Glutamatergic neuron (in vitro differentiated cells): ENCODE results near the gene SETD3. TPM values are rescaled to one million over a fixed set of nuclear protein-coding genes. Genes with fewer than 3 reads are reported as not detected.

Experiments used
- DNase-seq: peaks from one replicate; pipeline ENCODE4 v3.0.0; 2022
- H3K27ac Mint-ChIP-seq: one replicate; pipeline ENCODE4 v1.8.0; 2020; ENCODE audit warnings: mild to moderate bottlenecking, mixed read lengths, inconsistent platforms; ENCODE audit not compliant: unreplicated experiment
- H3K27me3 Mint-ChIP-seq: one replicate; pipeline ENCODE4 v1.8.0; 2020; ENCODE audit warnings: mild to moderate bottlenecking, moderate library complexity, mixed read lengths, inconsistent platforms; ENCODE audit not compliant: unreplicated experiment
- H3K36me3 Mint-ChIP-seq: one replicate; pipeline ENCODE4 v1.8.0; 2020; ENCODE audit warnings: mild to moderate bottlenecking, mixed read lengths, inconsistent platforms; ENCODE audit not compliant: unreplicated experiment
- H3K4me1 Mint-ChIP-seq: one replicate; pipeline ENCODE4 v1.8.0; 2020; ENCODE audit warnings: mild to moderate bottlenecking, low read depth, mixed read lengths, inconsistent platforms; ENCODE audit not compliant: unreplicated experiment
- H3K4me3 Mint-ChIP-seq: one replicate; pipeline ENCODE4 v1.8.0; 2020; ENCODE audit warnings: mild to moderate bottlenecking, mixed read lengths, inconsistent platforms; ENCODE audit not compliant: unreplicated experiment
- H3K9me3 Mint-ChIP-seq: one replicate; pipeline ENCODE4 v1.8.0; 2020; ENCODE audit warnings: mild to moderate bottlenecking, moderate library complexity, mixed read lengths, inconsistent platforms; ENCODE audit not compliant: unreplicated experiment
- total RNA-seq: library from RNA; stranded (reverse); fragmentation: NEBNext Ultra II Directional; extraction: Animal tissue kit (Norgen Biotek cat#: 25700); gene quantifications from one replicate; pipeline ENCODE4 v1.2.1, GENCODE V29; 2021; ENCODE audit not compliant: unreplicated experiment
- TF ChIP-seq, protein P1 (sequence below): fragments of 200-600 bp; sonication (generic); IDR thresholded peaks from one replicate; pipeline ENCODE4 v1.5.0; 2021; ENCODE audit not compliant: partially characterized antibody, unreplicated experiment

Gene SETD3
- total RNA-seq, 1 donor from 2014 or later = 46.2 TPM

DNA sequence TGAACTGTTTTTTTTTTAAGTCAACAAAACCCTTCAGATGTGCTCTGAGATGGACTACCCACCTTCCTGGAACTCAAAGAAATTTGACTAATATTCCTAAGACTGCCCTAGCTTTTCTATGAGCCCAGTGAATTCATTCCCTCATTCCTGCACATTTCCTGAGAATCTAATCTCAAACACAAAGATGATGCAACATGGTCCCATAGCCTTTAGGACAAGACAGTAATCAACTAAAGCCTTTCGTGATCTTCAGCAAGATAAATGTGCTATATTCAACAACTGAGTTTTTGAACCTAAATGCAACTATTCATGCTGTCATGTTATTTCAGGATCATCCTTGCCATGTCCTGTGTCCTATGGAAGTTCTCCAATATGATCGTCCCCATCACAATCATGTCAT, 5.0 kb downstream of the SETD3 start:
- Mint-ChIP-seq H3K27me3 (peaks cover 5% of the 10 kb centered on the region), H3K36me3 (no peaks in the 10 kb centered on the region), H3K9me3 (no peaks in the 10 kb centered on the region), H3K27ac (no peak overlapping the region), H3K4me3 (no peak overlapping the region), H3K4me1 (peaks cover 5% of the 10 kb centered on the region)
- no peak for DNase-seq
- TF ChIP-seq, protein P1, sequence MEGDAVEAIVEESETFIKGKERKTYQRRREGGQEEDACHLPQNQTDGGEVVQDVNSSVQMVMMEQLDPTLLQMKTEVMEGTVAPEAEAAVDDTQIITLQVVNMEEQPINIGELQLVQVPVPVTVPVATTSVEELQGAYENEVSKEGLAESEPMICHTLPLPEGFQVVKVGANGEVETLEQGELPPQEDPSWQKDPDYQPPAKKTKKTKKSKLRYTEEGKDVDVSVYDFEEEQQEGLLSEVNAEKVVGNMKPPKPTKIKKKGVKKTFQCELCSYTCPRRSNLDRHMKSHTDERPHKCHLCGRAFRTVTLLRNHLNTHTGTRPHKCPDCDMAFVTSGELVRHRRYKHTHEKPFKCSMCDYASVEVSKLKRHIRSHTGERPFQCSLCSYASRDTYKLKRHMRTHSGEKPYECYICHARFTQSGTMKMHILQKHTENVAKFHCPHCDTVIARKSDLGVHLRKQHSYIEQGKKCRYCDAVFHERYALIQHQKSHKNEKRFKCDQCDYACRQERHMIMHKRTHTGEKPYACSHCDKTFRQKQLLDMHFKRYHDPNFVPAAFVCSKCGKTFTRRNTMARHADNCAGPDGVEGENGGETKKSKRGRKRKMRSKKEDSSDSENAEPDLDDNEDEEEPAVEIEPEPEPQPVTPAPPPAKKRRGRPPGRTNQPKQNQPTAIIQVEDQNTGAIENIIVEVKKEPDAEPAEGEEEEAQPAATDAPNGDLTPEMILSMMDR = no peak

DNA sequence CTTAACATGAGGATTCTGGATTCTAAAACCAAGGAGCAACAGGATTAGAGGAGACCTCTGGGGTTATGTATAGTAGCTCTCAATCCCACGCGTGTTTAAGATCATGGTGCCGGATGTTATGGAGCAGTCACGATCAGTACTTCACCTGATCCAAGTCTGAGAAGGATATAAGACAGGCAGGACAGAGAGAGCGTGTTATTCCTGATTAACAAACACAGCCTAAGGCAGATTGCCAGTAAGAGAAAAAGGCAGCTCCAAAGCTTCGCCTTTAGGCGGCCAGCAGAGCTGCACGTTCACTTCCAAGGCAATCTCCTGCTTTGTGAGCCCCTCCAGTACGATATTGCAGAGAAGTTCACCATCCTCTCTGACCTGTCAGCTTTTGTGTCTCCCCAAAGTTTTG, 5.5 kb downstream of the SETD3 start:
- no peak for DNase-seq
- no peak overlapping the region for H3K4me3 Mint-ChIP-seq
- peaks cover 5% of the 10 kb centered on the region for H3K27me3 Mint-ChIP-seq
- H3K36me3 Mint-ChIP-seq = no peaks in the 10 kb centered on the region
- H3K9me3 Mint-ChIP-seq = peaks cover 2% of the 10 kb centered on the region
- peaks cover 5% of the 10 kb centered on the region for H3K4me1 Mint-ChIP-seq
- TF ChIP-seq, protein P1 = no peak
- no peak overlapping the region for H3K27ac Mint-ChIP-seq

DNA sequence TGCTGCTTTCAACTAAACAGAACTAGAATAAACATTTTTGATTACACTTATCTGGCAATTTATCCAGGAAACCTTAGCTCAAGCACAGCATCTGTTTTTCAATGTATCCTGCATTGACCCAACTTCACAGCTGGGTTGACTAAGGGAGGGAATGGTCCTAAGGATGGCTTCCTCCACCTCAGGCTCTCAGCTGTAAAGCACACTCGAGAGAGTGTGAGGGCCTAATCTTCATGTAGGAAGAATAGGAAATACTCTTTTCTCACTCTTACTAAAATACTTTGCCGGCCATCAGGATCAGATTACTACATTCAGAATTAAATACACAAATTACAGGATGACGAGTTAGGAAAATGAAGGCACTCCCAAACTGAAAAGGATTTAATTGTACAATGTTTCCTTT, 7.2 kb downstream of the SETD3 start:
- peaks cover under 1% of the 10 kb centered on the region for H3K4me1 Mint-ChIP-seq
- no peaks in the 10 kb centered on the region for H3K36me3 Mint-ChIP-seq
- TF ChIP-seq, protein P1 = no peak
- no peaks in the 10 kb centered on the region for H3K27me3 Mint-ChIP-seq
- H3K4me3 Mint-ChIP-seq = no peak overlapping the region
- DNase-seq = no peak
- no peak overlapping the region for H3K27ac Mint-ChIP-seq
- H3K9me3 Mint-ChIP-seq = peaks cover 2% of the 10 kb centered on the region

DNA sequence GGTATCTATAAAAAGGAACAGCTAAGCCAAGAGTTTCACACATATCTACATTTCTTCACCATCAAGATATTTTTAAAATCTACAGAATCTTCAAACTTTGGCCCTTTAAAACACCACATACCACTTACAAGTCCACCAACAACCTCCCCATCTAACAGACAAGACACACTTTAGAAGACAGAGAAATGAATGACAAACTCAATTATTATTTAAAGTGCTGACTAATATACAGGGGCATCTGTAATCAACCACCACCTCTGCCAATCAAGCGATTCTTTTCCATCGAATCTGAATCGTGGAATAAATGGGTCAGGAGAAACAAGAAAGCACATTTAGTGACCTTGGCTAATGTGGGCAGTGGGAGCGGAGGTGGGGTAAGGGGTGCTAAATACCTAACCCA, 7.7 kb downstream of the SETD3 start:
- no peaks in the 10 kb centered on the region for H3K36me3 Mint-ChIP-seq
- no peaks in the 10 kb centered on the region for H3K27me3 Mint-ChIP-seq
- TF ChIP-seq, protein P1 = no peak
- no peak overlapping the region for H3K27ac Mint-ChIP-seq
- no peak for DNase-seq
- peaks cover 4% of the 10 kb centered on the region for H3K4me1 Mint-ChIP-seq
- peaks cover 3% of the 10 kb centered on the region for H3K9me3 Mint-ChIP-seq
- no peak overlapping the region for H3K4me3 Mint-ChIP-seq

DNA sequence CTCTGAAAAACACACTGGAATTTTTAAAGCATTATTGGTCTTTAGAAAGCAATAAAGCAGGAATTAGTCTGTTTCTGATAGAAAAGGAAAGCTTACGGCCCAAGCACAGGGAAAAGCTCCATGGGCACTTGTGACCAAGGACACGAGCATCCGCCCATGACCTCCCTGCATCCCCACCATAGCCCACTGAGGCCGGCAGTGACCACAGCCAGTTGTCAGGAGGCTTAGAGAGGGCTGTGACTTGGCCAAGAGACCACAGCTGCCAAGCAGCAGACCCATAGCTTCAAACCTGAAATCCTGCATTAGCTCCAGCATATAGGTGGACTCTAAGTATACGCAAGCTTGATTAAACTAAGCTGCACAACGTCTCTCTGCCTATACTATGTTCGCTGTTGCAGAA, 8.9 kb downstream of the SETD3 start:
- no peaks in the 10 kb centered on the region for H3K36me3 Mint-ChIP-seq
- DNase-seq = no peak
- H3K4me1 Mint-ChIP-seq = peaks cover 6% of the 10 kb centered on the region
- TF ChIP-seq, protein P1 = no peak
- peaks cover 3% of the 10 kb centered on the region for H3K9me3 Mint-ChIP-seq
- no peak overlapping the region for H3K4me3 Mint-ChIP-seq
- no peak overlapping the region for H3K27ac Mint-ChIP-seq
- H3K27me3 Mint-ChIP-seq = no peaks in the 10 kb centered on the region
